GM18907 (cell line): ENCODE measurements around the gene ANO9.
"Not testable (repeated sequence)": the region's sequence is repeated elsewhere in the genome, so short reads cannot be mapped to it uniquely, and the experiment has no call there.

Experiments
- ATAC-seq: cut with Tn5 transposase; IDR thresholded peaks from one replicate; pipeline ENCODE4 v1.9.1; 2021; ENCODE audit warnings: mild to moderate bottlenecking, moderate library complexity; ENCODE audit not compliant: unreplicated experiment

Gene ANO9

GRCh38 chr11:389369-389768 is 52.4 kb downstream of the ANO9 start:
- ATAC-seq, result not testable (repeated sequence)

GRCh38 chr11:387193-387793 is 54.5 kb downstream of the ANO9 start:
- no peak for ATAC-seq

- no peak for ATAC-seq
Observed at GRCh38 chr11:386483-386882, 55.3 kb downstream of the ANO9 start.

- no peak for ATAC-seq
Observed at GRCh38 chr11:385594-386351, 56.0 kb downstream of the ANO9 start.

- ATAC-seq, result no peak
Observed at GRCh38 chr11:384511-384910, 57.3 kb downstream of the ANO9 start.

GRCh38 chr11:383431-383830 is 58.4 kb downstream of the ANO9 start:
- no peak for ATAC-seq

- no peak for ATAC-seq
Observed at GRCh38 chr11:382081-382629, 59.7 kb downstream of the ANO9 start.

- no peak for ATAC-seq
Observed at GRCh38 chr11:381501-382072, 60.2 kb downstream of the ANO9 start.

GRCh38 chr11:380996-381395 is 60.8 kb downstream of the ANO9 start:
- ATAC-seq, result no peak

- no peak for ATAC-seq
Observed at GRCh38 chr11:380491-380890, 61.3 kb downstream of the ANO9 start.

- no peak for ATAC-seq
Observed at GRCh38 chr11:380095-380480, 61.7 kb downstream of the ANO9 start.

GRCh38 chr11:379205-380094 is 62.4 kb downstream of the ANO9 start:
- ATAC-seq, result no peak

GRCh38 chr11:377883-378500 is 63.8 kb downstream of the ANO9 start:
- ATAC-seq, result no peak

GRCh38 chr11:377174-377865 is 64.5 kb downstream of the ANO9 start:
- no peak for ATAC-seq

GRCh38 chr11:376531-377173 is 65.2 kb downstream of the ANO9 start:
- no peak for ATAC-seq

GRCh38 chr11:375065-376025 is 66.5 kb downstream of the ANO9 start:
- no peak for ATAC-seq

- ATAC-seq, result no peak
Observed at GRCh38 chr11:373716-374551, 67.9 kb downstream of the ANO9 start.
